NCI-H187 (cell line): Measurements from ENCODE around the gene ALOX12B.

Experiments used
- DNase-seq, 2 experiments: peaks; one replicate each; lab custom pipeline; 2025; lab: John Stamatoyannopoulos, UW

ALOX12B gene

GRCh38 chr17:8087075-8087951 lies at the start of gene ALOX12B:
Gene ALOX12B (minus strand): TSS chr17:8087716. CDS start chr17:8087442, 274 bp downstream.
- no peak for DNase-seq

- no peak for DNase-seq
Observed at GRCh38 chr17:8133941-8134340, 46.4 kb upstream of the ALOX12B start.

GRCh38 chr17:8133399-8133798 lies 45.9 kb upstream of the ALOX12B start:
- DNase-seq = no peak

GRCh38 chr17:8131844-8132441 lies 44.4 kb upstream of the ALOX12B start:
- no peak for DNase-seq

GRCh38 chr17:8128125-8128784 lies 40.7 kb upstream of the ALOX12B start:
- no peak for DNase-seq

- DNase-seq = no peak
Observed at GRCh38 chr17:8126491-8127066, 39.1 kb upstream of the ALOX12B start.

GRCh38 chr17:8125947-8126490 lies 38.5 kb upstream of the ALOX12B start:
- no peak for DNase-seq

GRCh38 chr17:8125154-8125946 lies 37.8 kb upstream of the ALOX12B start:
- peak; percentile 41 to 44 for DNase-seq

GRCh38 chr17:8124350-8125153 lies 37.0 kb upstream of the ALOX12B start:
- no peak for DNase-seq

- no peak for DNase-seq
Observed at GRCh38 chr17:8123695-8124349, 36.3 kb upstream of the ALOX12B start, which contains the start of gene HES7. Gene HES7 (minus strand): TSS chr17:8124106. CDS start chr17:8124084, 22 bp downstream.

GRCh38 chr17:8122924-8123694 lies 35.6 kb upstream of the ALOX12B start:
- no peak for DNase-seq

- DNase-seq = no peak
Observed at GRCh38 chr17:8122422-8122923, 35.0 kb upstream of the ALOX12B start.

GRCh38 chr17:8121681-8122421 lies 34.3 kb upstream of the ALOX12B start:
- no peak for DNase-seq

GRCh38 chr17:8121407-8121680 lies 33.8 kb upstream of the ALOX12B start:
- no peak for DNase-seq

GRCh38 chr17:8120520-8121406 lies 33.2 kb upstream of the ALOX12B start:
- no peak for DNase-seq

- peak; percentile 39 to 82 for DNase-seq
Observed at GRCh38 chr17:8119581-8120519, 32.3 kb upstream of the ALOX12B start.
